GM12874 (cell line): Measurements from ENCODE around the gene METTL24.

ENCODE experiments used
- CTCF ChIP-seq: IDR thresholded peaks from 2 replicates; pipeline ENCODE4 v1.5.1; 2011; ENCODE audit warnings: low read depth, mild to moderate bottlenecking, control low read depth, low read length, moderate library complexity; ENCODE audit not compliant: insufficient read depth

METTL24 gene

GRCh38 chr6:110246900-110247546, 111.1 kb downstream of the METTL24 start:
- TF ChIP-seq CTCF = no peak

- no peak for TF ChIP-seq CTCF
These were observed 111.8 kb downstream of the METTL24 start for GRCh38 chr6:110246378-110246777.

GRCh38 chr6:110239526-110240274, 118.4 kb downstream of the METTL24 start:
- TF ChIP-seq CTCF = no peak

- no peak for TF ChIP-seq CTCF
These were observed 124.3 kb downstream of the METTL24 start for GRCh38 chr6:110233770-110234374.

GRCh38 chr6:110232450-110232849, 125.7 kb downstream of the METTL24 start:
- TF ChIP-seq CTCF = no peak

GRCh38 chr6:110226261-110226660, 131.9 kb downstream of the METTL24 start:
- TF ChIP-seq CTCF = no peak

- TF ChIP-seq CTCF = no peak
These were observed 136.4 kb downstream of the METTL24 start for GRCh38 chr6:110221738-110222137.
